Sigmoid colon (tissue), 4 donors: Measurements from ENCODE around the gene CCDC152.

ENCODE experiments used
- EP300 ChIP-seq, 4 donors: sonication (generic); formaldehyde crosslinking; IDR thresholded peaks; one replicate each; pipeline ENCODE4 v1.6.1; 2017; ENCODE audit warnings: antibody characterized with exemption in 4 of 4
- POLR2A ChIP-seq, 2 donors: fragments of 450-650 bp; IDR thresholded peaks; one replicate each; pipeline ENCODE4 v1.6.1; 2016; ENCODE audit warnings: antibody characterized with exemption in 2 of 2, mild to moderate bottlenecking in 2 of 2, moderate library complexity in 2 of 2
- TF ChIP-seq, protein P1 (sequence below), 4 experiments: fragments of 450-650 bp in 3 of 4; fragments of 200-600 bp in 1 of 4; IDR thresholded peaks; one replicate each; pipeline ENCODE4 v1.5.1; 2016 to 2019; ENCODE audit warnings: antibody characterized with exemption in 4 of 4, mild to moderate bottlenecking in 3 of 4, moderate library complexity in 2 of 4

DNA sequence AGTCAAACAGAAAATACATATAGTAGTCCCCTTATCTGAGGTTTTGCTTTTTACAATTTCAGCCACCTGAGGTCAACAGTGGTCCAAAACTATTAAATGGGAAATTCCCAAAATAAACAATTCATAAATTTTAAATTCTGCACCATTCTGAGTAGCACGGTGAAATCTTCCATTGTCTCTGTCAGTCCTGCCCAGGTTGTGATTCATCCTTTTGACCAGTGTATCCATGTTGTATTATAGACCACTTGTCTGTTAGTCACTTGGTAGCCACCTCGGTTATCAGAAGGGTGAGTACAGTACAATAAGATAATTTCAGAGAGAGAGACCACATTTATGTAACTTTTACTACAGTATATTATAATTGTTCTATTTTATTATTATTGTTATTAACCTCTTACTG lies 2.8 kb downstream of the CCDC152 start:
- TF ChIP-seq, protein P1, sequence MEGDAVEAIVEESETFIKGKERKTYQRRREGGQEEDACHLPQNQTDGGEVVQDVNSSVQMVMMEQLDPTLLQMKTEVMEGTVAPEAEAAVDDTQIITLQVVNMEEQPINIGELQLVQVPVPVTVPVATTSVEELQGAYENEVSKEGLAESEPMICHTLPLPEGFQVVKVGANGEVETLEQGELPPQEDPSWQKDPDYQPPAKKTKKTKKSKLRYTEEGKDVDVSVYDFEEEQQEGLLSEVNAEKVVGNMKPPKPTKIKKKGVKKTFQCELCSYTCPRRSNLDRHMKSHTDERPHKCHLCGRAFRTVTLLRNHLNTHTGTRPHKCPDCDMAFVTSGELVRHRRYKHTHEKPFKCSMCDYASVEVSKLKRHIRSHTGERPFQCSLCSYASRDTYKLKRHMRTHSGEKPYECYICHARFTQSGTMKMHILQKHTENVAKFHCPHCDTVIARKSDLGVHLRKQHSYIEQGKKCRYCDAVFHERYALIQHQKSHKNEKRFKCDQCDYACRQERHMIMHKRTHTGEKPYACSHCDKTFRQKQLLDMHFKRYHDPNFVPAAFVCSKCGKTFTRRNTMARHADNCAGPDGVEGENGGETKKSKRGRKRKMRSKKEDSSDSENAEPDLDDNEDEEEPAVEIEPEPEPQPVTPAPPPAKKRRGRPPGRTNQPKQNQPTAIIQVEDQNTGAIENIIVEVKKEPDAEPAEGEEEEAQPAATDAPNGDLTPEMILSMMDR (IDR thresholded peaks at IDR 0.05), result no peak
- TF ChIP-seq EP300 (IDR thresholded peaks at IDR 0.05) (no peak), POLR2A (IDR thresholded peaks at IDR 0.05) (no peak)
